IMR-90 (cell line): ENCODE results near the gene TMEM45B.
"Not testable (repeated sequence)": the region's sequence is repeated elsewhere in the genome, so short reads cannot be mapped to it uniquely, and the experiment has no call there.

Experiments used
- BHLHE40 ChIP-seq: fragments of 150-350 bp; IDR thresholded peaks from 2 replicates; pipeline ENCODE4 v1.6.1; 2016; ENCODE audit warnings: mild to moderate bottlenecking, low read depth, low read length
- CEBPB ChIP-seq: IDR thresholded peaks from 2 replicates; pipeline ENCODE4 v1.6.1; 2012; ENCODE audit warnings: low read depth, low read length, improper control_type of control experiment
- CHD1 ChIP-seq: IDR thresholded peaks from 2 replicates; pipeline ENCODE4 v1.6.1; 2012; ENCODE audit warnings: low read depth, low read length, improper control_type of control experiment
- FOS ChIP-seq: fragments of 150-350 bp; IDR thresholded peaks from 2 replicates; pipeline ENCODE4 v1.6.1; 2016; ENCODE audit warnings: low read depth, low read length
- MAZ ChIP-seq: IDR thresholded peaks from 2 replicates; pipeline ENCODE4 v1.6.1; 2012; ENCODE audit warnings: low read depth, mild to moderate bottlenecking, low read length, improper control_type of control experiment, moderate library complexity, borderline replicate concordance
- MXI1 ChIP-seq: IDR thresholded peaks from 2 replicates; pipeline ENCODE4 v1.6.1; 2012; ENCODE audit warnings: low read depth, mild to moderate bottlenecking, low read length, moderate library complexity, borderline replicate concordance
- NFE2L2 ChIP-seq: fragments of 150-350 bp; IDR thresholded peaks from 2 replicates; pipeline ENCODE4 v1.6.1; 2016; ENCODE audit warnings: low read depth, mild to moderate bottlenecking, low read length
- POLR2A ChIP-seq: IDR thresholded peaks from 2 replicates; pipeline ENCODE4 v1.6.1; 2012; ENCODE audit warnings: mild to moderate bottlenecking, low read depth, low read length
- RAD21 ChIP-seq: IDR thresholded peaks from 2 replicates; pipeline ENCODE4 v1.6.1; 2012; ENCODE audit warnings: low read length, improper control_type of control experiment
- RCOR1 ChIP-seq: IDR thresholded peaks from 2 replicates; pipeline ENCODE4 v1.6.1; 2012; ENCODE audit warnings: mild to moderate bottlenecking, low read length, improper control_type of control experiment; ENCODE audit not compliant: insufficient replicate concordance
- SMC3 ChIP-seq: fragments of 150-350 bp; IDR thresholded peaks from 2 replicates; pipeline ENCODE4 v1.6.1; 2016; ENCODE audit warnings: low read depth, mild to moderate bottlenecking, antibody characterized with exemption, low read length, moderate library complexity
- TF ChIP-seq, protein P1 (sequence below): conservative IDR thresholded peaks from 2 replicates; pipeline ENCODE4 v1.5.1; 2012; ENCODE audit warnings: mild to moderate bottlenecking, low read depth, low read length, improper control_type of control experiment
- TF ChIP-seq, protein P2 (sequence below): fragments of 150-350 bp; IDR thresholded peaks from 2 replicates; pipeline ENCODE4 v1.6.1; 2017; ENCODE audit warnings: mild to moderate bottlenecking, antibody characterized with exemption, low read length, low read depth

DNA sequence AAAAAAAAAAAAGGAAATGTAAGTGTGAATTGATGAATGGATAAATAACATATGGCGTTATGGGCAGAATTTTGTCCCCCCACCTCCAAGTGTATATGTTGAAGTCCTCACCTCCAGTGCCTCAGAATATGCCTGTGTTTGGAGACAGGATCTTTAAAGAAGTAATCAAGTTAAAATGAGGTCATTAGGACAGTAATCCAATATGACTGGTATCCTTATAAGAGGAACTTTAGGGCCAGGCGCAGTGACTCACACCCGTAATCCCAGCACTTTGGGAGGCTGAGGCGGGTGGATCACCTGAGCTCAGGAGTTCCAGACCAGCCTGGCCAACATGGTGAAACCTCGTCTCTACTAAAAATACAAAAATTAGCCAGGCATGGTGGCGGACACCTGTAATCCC is 17.6 kb downstream of the TMEM45B start:
- TF ChIP-seq, protein P1, sequence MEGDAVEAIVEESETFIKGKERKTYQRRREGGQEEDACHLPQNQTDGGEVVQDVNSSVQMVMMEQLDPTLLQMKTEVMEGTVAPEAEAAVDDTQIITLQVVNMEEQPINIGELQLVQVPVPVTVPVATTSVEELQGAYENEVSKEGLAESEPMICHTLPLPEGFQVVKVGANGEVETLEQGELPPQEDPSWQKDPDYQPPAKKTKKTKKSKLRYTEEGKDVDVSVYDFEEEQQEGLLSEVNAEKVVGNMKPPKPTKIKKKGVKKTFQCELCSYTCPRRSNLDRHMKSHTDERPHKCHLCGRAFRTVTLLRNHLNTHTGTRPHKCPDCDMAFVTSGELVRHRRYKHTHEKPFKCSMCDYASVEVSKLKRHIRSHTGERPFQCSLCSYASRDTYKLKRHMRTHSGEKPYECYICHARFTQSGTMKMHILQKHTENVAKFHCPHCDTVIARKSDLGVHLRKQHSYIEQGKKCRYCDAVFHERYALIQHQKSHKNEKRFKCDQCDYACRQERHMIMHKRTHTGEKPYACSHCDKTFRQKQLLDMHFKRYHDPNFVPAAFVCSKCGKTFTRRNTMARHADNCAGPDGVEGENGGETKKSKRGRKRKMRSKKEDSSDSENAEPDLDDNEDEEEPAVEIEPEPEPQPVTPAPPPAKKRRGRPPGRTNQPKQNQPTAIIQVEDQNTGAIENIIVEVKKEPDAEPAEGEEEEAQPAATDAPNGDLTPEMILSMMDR, result not testable (repeated sequence)
- not testable (repeated sequence) for TF ChIP-seq RCOR1, POLR2A, RAD21, BHLHE40, MAZ, SMC3, CHD1, FOS, CEBPB, NFE2L2, MXI1
- TF ChIP-seq, protein P2, sequence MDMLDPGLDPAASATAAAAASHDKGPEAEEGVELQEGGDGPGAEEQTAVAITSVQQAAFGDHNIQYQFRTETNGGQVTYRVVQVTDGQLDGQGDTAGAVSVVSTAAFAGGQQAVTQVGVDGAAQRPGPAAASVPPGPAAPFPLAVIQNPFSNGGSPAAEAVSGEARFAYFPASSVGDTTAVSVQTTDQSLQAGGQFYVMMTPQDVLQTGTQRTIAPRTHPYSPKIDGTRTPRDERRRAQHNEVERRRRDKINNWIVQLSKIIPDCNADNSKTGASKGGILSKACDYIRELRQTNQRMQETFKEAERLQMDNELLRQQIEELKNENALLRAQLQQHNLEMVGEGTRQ, result not testable (repeated sequence)
